Hematopoietic multipotent progenitor cell (in vitro differentiated cells): ENCODE results near the gene ATG3. TPM values are rescaled to one million over a fixed set of nuclear protein-coding genes. Genes with fewer than 3 reads are reported as not detected.
A peak's percentile ranks its signal among the peaks of the same experiment; 100 is the strongest.

ENCODE experiments used
- DNase-seq, 3 donors: peaks; one replicate each; pipeline ENCODE4 v3.0.0-alpha.2; 2011 to 2015; ENCODE audit warnings: low read depth in 2 of 3, low spot score in 2 of 3
- total RNA-seq: library from RNA; depleted of rRNA; stranded (reverse); fragments of >200 nt; gene quantifications from one replicate; pipeline ENCODE4 v1.2.3, GENCODE V29; 2012

ATG3 gene
- 46.0 TPM for total RNA-seq

- peak; percentile 98 to 99 (median 99) for DNase-seq
Measured at GRCh38 chr3:112561734-112562529, at the start of gene ATG3, which contains the start of gene SLC35A5. TSS of gene ATG3 (minus strand) at chr3:112561962. CDS start at chr3:112561528, 434 bp downstream. TSS of gene SLC35A5 (plus strand) at chr3:112562045. CDS start at chr3:112563404, 1,359 bp downstream.

DNA sequence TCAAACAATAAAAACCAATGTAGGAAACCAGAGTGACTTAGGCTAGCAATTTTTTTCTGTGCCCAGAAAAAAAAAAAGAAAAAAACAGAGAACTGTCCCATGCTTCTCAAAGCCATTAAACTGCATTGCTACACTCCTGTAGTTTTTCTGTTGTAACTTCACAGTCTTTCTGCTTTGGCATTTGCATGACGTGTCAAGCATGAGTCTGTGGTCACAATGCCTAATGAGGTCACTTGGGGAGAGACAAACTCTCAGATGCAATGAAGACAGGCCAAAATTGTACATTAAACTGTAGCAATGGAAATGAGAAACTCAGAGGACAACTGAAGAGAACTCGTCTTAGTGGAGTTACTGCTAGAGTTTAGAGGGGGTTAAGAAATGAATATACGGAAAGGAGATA lies 48.4 kb upstream of the ATG3 start:
- DNase-seq, result no peak

DNA sequence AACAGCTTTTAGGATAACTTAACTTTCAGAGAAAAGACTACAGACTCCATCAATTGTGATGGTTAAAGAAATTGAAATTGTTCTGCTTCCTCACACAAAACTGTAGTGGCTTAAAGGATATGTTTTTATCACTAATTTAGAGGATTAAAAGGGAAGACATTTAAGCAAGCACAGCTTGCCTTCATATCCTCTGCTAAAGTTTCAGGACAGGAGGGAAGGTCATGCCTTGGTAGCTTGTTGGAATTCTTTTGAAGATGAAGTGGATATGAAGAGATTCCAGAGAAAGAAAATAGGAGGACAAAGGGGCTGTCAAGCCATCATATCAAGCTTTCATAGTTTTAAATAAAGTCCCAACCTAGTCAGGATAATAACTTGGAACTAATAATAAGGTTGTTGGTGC lies 46.1 kb upstream of the ATG3 start:
- DNase-seq, result no peak

DNA sequence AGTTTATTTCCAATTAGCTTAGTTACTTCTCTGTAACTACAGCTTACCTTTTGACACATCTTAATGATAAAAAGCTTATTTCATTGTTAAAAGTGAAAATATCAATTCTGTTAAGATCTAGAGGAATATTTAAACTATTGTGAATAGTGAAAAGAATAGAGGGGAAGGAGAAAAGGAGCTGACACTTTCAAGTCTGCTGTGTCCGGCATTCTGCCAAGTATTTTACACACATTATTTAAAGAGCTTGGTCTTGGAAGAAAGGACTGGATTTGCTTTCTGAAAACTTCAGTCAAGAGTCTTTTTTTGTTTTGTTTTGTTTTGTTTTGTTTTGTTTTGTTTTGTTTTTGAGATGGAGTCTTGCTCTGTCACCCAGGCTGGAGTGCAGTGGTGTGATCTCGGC lies 44.3 kb upstream of the ATG3 start:
- no peak for DNase-seq

DNA sequence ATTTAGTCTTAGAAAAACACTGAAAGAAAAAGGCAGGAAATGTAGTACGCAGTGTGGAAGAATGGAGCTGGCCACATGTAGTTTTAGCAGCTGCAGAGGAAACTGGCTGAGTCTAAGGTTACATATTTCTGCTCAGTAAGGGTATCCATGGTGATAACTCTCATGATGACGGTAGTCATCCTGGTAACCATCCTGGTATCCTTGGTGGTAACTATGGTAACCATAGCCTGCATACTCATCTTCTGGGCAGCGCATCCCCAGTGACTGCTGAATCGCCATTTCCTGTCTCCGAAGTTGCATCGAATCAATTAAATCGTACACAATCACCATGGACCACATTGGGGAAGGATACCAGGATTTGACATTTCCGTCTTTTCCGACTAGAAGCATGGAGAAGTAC lies 43.5 kb upstream of the ATG3 start:
- DNase-seq, result peak in 2 of 3 donors; percentile 34 to 76

- DNase-seq, result peak in 2 of 3 donors; percentile 18 to 43
Measured at GRCh38 chr3:112604536-112604935, 42.8 kb upstream of the ATG3 start.

DNA sequence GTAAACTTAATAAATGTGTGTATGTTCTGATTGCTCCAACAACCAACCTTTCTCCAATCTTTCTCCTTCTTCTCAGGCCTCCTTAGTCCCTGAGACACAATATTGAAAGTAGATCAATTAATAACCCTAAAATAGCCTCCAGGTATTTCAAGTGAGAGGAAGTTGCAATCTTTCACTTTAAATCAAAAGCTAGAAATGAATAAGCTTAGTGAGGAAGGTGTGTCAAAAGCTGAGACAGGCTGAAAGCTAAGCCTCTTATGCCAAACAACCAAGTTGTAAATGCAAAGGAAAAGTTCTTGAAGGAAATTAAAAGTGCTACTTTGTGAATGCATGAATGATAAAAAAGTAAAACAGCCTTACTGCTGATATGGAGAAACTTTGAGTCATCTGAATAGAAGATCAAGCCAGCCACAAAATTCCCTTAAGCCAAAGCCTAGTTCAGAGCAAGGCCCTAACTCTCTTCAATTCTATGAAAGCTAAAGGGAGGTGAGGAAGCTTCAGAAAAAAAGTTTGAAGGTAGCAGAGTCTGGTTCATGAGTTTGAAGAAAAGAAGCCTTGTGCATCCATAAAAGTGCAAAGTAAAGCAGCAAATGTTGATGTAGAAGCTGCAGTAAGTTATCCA lies 40.6 kb upstream of the ATG3 start:
- no peak for DNase-seq

GRCh38 chr3:112598731-112599130 lies 37.0 kb upstream of the ATG3 start:
- no peak for DNase-seq

GRCh38 chr3:112597945-112598344 lies 36.2 kb upstream of the ATG3 start:
- DNase-seq, result no peak

DNA sequence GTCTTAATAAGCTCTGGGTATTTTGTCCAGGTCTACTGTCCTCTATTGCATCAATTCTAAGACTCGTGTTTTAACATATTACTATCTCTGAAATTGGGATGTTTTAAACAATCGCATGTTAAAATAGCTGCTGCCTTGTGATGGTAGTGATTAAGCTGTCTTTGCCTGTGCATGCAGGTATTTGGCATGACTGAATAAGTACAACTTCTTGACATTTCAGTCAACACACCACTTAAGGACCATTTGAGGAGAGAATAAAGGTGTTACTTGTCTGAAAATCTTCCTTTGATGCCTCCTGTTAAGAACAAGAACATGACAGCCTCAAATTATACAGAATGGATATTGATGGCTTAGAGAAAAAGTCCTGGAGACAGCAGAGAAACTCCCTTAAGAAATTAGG lies 33.1 kb upstream of the ATG3 start:
- DNase-seq, result no peak

DNA sequence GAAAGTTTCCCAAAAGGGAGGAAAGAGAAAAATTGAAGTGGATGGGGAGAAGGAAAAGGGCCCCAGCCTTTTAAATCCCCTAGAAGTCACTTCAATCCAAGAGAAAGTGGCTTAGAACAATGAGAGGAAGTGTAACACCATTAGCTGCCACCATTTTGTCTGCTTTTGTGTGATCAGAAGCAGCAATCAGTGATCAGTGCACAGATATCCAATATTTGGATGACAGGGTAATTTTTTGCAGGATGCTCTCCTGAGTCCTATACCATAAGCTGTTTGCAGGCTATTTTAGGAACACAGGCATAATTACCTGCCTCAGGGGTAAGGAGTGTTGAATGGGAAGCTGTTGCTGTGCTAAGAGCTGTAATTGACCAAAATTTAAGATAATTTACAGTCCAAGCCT lies 31.5 kb upstream of the ATG3 start:
- no peak for DNase-seq

GRCh38 chr3:112587336-112587735 lies 25.6 kb upstream of the ATG3 start:
- DNase-seq, result no peak

- DNase-seq, result no peak
Measured at GRCh38 chr3:112585782-112586181, 24.0 kb upstream of the ATG3 start.

DNA sequence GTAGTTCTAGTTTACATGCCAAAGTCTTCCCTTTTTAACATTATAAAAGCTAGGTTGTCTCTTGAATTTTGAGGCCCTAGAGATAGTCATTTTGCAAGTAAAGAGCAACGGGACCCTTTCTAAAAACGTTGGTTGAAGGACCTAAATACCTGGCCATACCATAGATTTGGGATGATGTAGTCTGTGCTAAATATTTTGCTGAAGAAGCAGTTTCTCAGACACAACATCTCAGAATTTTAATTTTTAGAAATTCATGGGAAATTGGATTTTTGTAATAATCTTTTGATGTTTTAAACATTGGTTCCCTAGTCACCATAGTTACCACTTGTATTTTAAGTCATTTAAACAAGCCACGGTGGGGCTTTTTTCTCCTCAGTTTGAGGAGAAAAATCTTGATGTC lies 21.3 kb upstream of the ATG3 start:
- no peak for DNase-seq

- peak in 1 of 3 donors; percentile 60 for DNase-seq
Measured at GRCh38 chr3:112582244-112582874, 20.6 kb upstream of the ATG3 start.

DNA sequence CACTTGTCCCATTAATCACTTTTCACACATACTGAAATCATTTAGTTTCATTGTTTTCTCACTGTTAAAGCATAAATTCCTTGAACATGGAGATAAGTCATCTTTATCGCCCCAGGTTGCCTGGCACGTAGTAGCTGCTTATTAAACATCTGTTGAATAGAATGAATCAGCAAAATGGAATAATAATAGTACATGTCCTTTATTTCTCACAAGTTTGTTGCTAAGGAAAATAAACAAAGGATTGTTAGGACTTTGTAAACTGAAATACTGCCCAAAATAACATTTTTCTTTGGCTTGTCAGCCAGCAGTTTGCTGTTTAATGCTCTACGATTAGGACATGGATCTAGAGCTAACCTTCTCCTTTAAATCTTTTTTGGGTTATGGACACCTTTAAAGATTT lies 17.9 kb upstream of the ATG3 start:
- peak in 1 of 3 donors; percentile 33 for DNase-seq

GRCh38 chr3:112579232-112579631 lies 17.5 kb upstream of the ATG3 start:
- DNase-seq, result peak in 1 of 3 donors; percentile 77

GRCh38 chr3:112572701-112573100 lies 10.9 kb upstream of the ATG3 start:
- no peak for DNase-seq

DNA sequence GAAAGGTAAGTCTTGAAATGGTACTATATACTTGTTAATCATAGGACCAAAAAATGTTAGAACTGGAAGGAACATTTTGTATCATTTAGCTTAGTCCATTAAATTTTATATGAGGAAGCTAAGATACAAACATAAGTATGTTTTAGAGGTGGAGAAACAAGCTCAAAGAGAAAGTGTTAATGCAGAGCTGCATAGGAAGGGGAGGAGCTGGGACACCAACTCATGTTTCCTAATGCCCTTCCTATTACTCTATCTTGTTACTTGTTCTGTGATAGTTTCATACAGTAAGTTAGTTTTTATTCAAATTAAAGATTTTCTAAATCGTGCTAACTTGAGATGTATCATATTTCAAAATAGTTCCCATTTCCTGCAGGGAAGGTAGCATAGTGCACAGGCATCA lies 7.5 kb upstream of the ATG3 start:
- DNase-seq, result peak in 1 of 3 donors; percentile 22

- no peak for DNase-seq
Measured at GRCh38 chr3:112568642-112569041, 6.9 kb upstream of the ATG3 start.

DNA sequence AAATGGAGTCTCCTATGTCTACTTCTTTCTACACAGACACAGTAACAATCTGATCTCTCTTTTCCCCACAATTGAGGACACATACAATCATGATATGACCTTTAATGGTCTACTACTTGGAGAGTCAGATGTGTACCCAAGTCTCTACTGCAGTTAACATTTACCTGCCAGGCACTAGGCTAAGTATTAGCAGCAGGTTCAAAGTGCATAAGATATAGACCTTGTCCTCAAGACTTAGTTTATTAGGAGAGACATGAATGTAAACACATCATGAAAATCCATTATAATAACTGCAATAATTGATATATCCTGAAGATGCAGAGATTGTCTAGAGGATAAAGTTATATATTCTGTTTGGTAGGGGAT lies 3.2 kb upstream of the ATG3 start:
- DNase-seq, result no peak
